ENCODE measurements around the gene LTB4R.

The LTB4R gene

DNA sequence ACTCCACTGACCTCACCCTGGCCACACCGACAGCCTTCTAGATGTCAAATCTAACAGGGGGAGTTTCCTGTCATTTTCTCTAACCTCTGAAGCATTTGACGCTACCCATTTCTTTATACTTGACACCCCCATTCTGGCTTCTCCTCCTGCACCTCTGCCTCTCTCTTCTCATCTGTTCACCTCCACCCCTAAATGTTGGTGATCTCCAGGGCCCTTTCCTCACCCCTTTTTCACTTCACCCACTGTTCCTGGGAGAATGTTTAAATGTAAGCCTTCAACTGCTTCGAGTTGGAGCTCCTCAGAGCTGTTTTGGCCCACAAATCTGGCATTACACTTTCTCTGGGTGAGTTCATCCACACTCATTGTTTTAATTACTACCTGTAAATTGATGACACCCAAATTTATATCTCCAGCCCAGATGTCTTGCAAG, 39.5 kb upstream of the LTB4R start:
- H2AFZ ChIP-seq (ENCODE audit: insufficient read depth, low read length, poor library complexity): peak overlapping the region; percentile 14
- H2AK5ac ChIP-seq (ENCODE audit: low read length): no peak overlapping the region
- H3K27ac ChIP-seq (ENCODE audit: low read depth, low read length): no peak overlapping the region
- peak overlapping the region; percentile 23 for H4K8ac ChIP-seq (ENCODE audit: low read depth, low read length)
- H4K12ac ChIP-seq (ENCODE audit: low read depth, low read length): no peak overlapping the region
- no CpG with 5 or more reads among the region's 3 CpGs for WGBS (ENCODE audit: extremely low coverage, insufficient coverage, insufficient read length)
- peak overlapping the region; percentile 17 for H3K18ac ChIP-seq (ENCODE audit: low read length)
- no peak overlapping the region for H3K23ac ChIP-seq (ENCODE audit: low read length)
- peak overlapping the region; percentile 81 for H3K4me3 ChIP-seq (ENCODE audit: low read depth, low read length)
- H3K4me2 ChIP-seq (ENCODE audit: low read length): peak overlapping the region; percentile 77
- no peak overlapping the region for H3K14ac ChIP-seq (ENCODE audit: low read length)
- H2BK5ac ChIP-seq (ENCODE audit: low read depth, low read length, poor library complexity): no peak overlapping the region
- H3K36me3 ChIP-seq (ENCODE audit: control insufficient read depth in 1 of 2, insufficient read depth in 2 of 2, low read length in 2 of 2): peaks cover 22 to 26% of the 10 kb centered on the region in 2 experiments
- peaks cover 5% of the 10 kb centered on the region for H3K79me1 ChIP-seq (ENCODE audit: low read length)
- peaks cover 3 to 9% of the 10 kb centered on the region in 2 experiments for H3K4me1 ChIP-seq (ENCODE audit: control insufficient read depth in 1 of 2, insufficient read depth in 2 of 2, low read length in 2 of 2)
- H3K9ac ChIP-seq (ENCODE audit: low read length): peak overlapping the region; percentile 42
- H3K79me2 ChIP-seq (ENCODE audit: control insufficient read depth, insufficient read depth, low read length, poor library complexity): peaks cover 2% of the 10 kb centered on the region
- no peak overlapping the region for H2BK12ac ChIP-seq (ENCODE audit: low read length)
- H3K9me3 ChIP-seq (ENCODE audit: insufficient read depth, low read depth, low read length): no peaks in the 10 kb centered on the region
- no peak for DNase-seq
- H2BK120ac ChIP-seq (ENCODE audit: insufficient read depth, low read length, poor library complexity): no peak overlapping the region
- H3K4ac ChIP-seq (ENCODE audit: low read depth, low read length): peak overlapping the region; percentile 31
- H3K27me3 ChIP-seq (ENCODE audit: insufficient read depth, low read length): no peaks in the 10 kb centered on the region
- H4K91ac ChIP-seq (ENCODE audit: low read depth, low read length): peak overlapping the region; percentile 7

DNA sequence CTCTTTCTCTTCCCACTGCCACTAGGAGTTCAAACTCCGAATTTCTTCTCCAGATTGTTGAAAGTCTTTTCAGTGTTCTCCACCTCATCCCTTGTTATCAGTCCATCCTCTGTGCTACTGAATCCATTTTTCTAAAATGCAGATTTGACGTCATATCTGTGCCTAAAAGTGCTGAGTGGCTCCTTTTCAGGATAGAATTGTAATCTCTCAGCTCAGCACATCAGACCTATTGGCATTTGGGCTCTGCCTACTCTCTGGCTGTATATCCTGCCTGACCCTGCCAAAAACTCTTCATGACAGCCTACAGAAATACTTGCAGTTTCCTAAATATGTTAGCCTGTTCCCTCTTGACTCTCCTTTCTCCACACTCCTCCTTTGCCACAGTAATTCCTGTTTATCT, 38.8 kb upstream of the LTB4R start:
- Histone ChIP-seq H3K79me1 (ENCODE audit: low read length) (peaks cover 5% of the 10 kb centered on the region), H4K12ac (ENCODE audit: low read depth, low read length) (no peak overlapping the region), H3K4me3 (ENCODE audit: low read depth, low read length) (no peak overlapping the region), H3K9ac (ENCODE audit: low read length) (no peak overlapping the region), H2BK12ac (ENCODE audit: low read length) (no peak overlapping the region), H3K4ac (ENCODE audit: low read depth, low read length) (no peak overlapping the region), H2AFZ (ENCODE audit: insufficient read depth, low read length, poor library complexity) (no peak overlapping the region), H3K14ac (ENCODE audit: low read length) (no peak overlapping the region), H3K36me3 (ENCODE audit: control insufficient read depth in 1 of 2, insufficient read depth in 2 of 2, low read length in 2 of 2) (peaks cover 15 to 20% of the 10 kb centered on the region in 2 experiments), H3K27ac (ENCODE audit: low read depth, low read length) (no peak overlapping the region), H4K8ac (ENCODE audit: low read depth, low read length) (no peak overlapping the region), H2AK5ac (ENCODE audit: low read length) (no peak overlapping the region), H2BK5ac (ENCODE audit: low read depth, low read length, poor library complexity) (no peak overlapping the region), H3K23ac (ENCODE audit: low read length) (no peak overlapping the region), H3K4me2 (ENCODE audit: low read length) (no peak overlapping the region), H3K18ac (ENCODE audit: low read length) (no peak overlapping the region), H3K27me3 (ENCODE audit: insufficient read depth, low read length) (no peaks in the 10 kb centered on the region), H4K91ac (ENCODE audit: low read depth, low read length) (no peak overlapping the region), H2BK120ac (ENCODE audit: insufficient read depth, low read length, poor library complexity) (no peak overlapping the region), H3K9me3 (ENCODE audit: insufficient read depth, low read depth, low read length) (no peaks in the 10 kb centered on the region), H3K4me1 (ENCODE audit: control insufficient read depth in 1 of 2, insufficient read depth in 2 of 2, low read length in 2 of 2) (peaks cover 2 to 7% of the 10 kb centered on the region in 2 experiments), H3K79me2 (ENCODE audit: control insufficient read depth, insufficient read depth, low read length, poor library complexity) (peaks cover 2% of the 10 kb centered on the region)
- no CpG with 5 or more reads among the region's 2 CpGs for WGBS (ENCODE audit: extremely low coverage, insufficient coverage, insufficient read length)
- DNase-seq: no peak

DNA sequence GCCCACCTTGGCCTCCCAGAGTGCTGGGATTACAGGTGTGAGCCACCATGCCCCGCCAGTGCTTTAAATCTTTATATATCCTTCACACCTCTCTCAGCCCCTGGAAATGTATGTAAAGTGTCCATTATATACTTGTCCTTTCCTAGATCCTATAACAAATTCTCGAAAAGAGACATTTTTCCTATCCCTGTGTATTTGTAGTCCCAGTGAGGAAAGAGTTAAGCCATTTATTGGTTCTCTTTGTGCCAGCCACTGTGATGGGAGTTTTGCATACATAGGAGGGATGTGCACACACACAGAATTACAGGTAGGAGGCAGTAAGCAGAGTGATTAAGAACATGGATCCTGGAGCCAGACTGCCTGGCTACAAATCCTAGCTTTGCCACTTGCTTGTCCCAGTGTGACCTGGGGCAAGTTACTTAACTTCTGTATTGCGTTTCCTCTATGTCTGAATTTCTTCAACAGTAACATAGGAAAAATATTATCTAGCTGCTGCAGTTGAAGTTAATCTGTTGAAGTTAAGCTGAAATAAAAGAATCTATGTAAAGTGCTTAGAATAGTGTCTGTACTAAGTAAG, 37.8 kb upstream of the LTB4R start:
- Histone ChIP-seq H3K9ac (ENCODE audit: low read length) (no peak overlapping the region), H3K4ac (ENCODE audit: low read depth, low read length) (no peak overlapping the region), H2BK5ac (ENCODE audit: low read depth, low read length, poor library complexity) (no peak overlapping the region), H4K12ac (ENCODE audit: low read depth, low read length) (no peak overlapping the region), H3K18ac (ENCODE audit: low read length) (no peak overlapping the region), H3K4me2 (ENCODE audit: low read length) (no peak overlapping the region), H3K14ac (ENCODE audit: low read length) (no peak overlapping the region), H2AK5ac (ENCODE audit: low read length) (no peak overlapping the region), H4K8ac (ENCODE audit: low read depth, low read length) (no peak overlapping the region), H4K91ac (ENCODE audit: low read depth, low read length) (no peak overlapping the region), H3K27me3 (ENCODE audit: insufficient read depth, low read length) (no peaks in the 10 kb centered on the region), H3K27ac (ENCODE audit: low read depth, low read length) (no peak overlapping the region), H2AFZ (ENCODE audit: insufficient read depth, low read length, poor library complexity) (no peak overlapping the region), H2BK12ac (ENCODE audit: low read length) (no peak overlapping the region), H3K79me1 (ENCODE audit: low read length) (peaks cover 5% of the 10 kb centered on the region), H3K79me2 (ENCODE audit: control insufficient read depth, insufficient read depth, low read length, poor library complexity) (peaks cover 2% of the 10 kb centered on the region), H3K4me1 (ENCODE audit: control insufficient read depth in 1 of 2, insufficient read depth in 2 of 2, low read length in 2 of 2) (peaks cover 0 to 5% of the 10 kb centered on the region in 2 experiments), H3K23ac (ENCODE audit: low read length) (no peak overlapping the region), H3K36me3 (ENCODE audit: control insufficient read depth in 1 of 2, insufficient read depth in 2 of 2, low read length in 2 of 2) (peaks cover 9 to 13% of the 10 kb centered on the region in 2 experiments), H3K4me3 (ENCODE audit: low read depth, low read length) (no peak overlapping the region), H2BK120ac (ENCODE audit: insufficient read depth, low read length, poor library complexity) (no peak overlapping the region), H3K9me3 (ENCODE audit: insufficient read depth, low read depth, low read length) (no peaks in the 10 kb centered on the region)
- no CpG with 5 or more reads among the region's 3 CpGs for WGBS (ENCODE audit: extremely low coverage, insufficient coverage, insufficient read length)
- no peak for DNase-seq

DNA sequence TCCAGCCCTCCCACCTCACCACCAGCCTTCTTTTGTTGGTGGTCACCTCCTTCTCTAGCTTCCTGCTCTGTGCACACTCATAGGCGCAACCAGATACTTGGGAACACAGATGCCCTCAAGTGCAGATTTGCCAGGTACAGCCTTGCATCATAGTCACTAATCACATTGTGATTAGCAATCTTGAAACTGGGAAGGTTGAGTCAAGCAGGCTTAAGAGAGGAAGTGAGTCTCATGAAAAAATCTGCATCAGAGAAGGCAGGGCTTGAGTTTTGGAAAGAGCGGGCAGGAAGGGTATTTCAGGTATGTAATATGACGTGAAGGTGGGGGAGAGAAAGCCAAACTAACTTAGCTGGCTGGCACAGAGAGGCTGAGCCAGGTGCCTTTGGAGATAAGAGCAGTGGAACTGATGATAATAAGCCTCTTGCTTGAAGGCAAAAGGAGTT, 37.2 kb upstream of the LTB4R start:
- Histone ChIP-seq H3K4me1 (ENCODE audit: control insufficient read depth in 1 of 2, insufficient read depth in 2 of 2, low read length in 2 of 2) (peaks cover 2 to 7% of the 10 kb centered on the region in 2 experiments), H2AK5ac (ENCODE audit: low read length) (no peak overlapping the region), H4K12ac (ENCODE audit: low read depth, low read length) (no peak overlapping the region), H4K91ac (ENCODE audit: low read depth, low read length) (no peak overlapping the region), H3K79me2 (ENCODE audit: control insufficient read depth, insufficient read depth, low read length, poor library complexity) (peaks cover 2% of the 10 kb centered on the region), H2BK12ac (ENCODE audit: low read length) (no peak overlapping the region), H3K79me1 (ENCODE audit: low read length) (peaks cover 5% of the 10 kb centered on the region), H3K4me2 (ENCODE audit: low read length) (no peak overlapping the region), H2AFZ (ENCODE audit: insufficient read depth, low read length, poor library complexity) (no peak overlapping the region), H3K18ac (ENCODE audit: low read length) (no peak overlapping the region), H2BK120ac (ENCODE audit: insufficient read depth, low read length, poor library complexity) (no peak overlapping the region), H3K4me3 (ENCODE audit: low read depth, low read length) (no peak overlapping the region), H3K23ac (ENCODE audit: low read length) (no peak overlapping the region), H4K8ac (ENCODE audit: low read depth, low read length) (no peak overlapping the region), H3K27ac (ENCODE audit: low read depth, low read length) (no peak overlapping the region), H3K27me3 (ENCODE audit: insufficient read depth, low read length) (no peaks in the 10 kb centered on the region), H3K4ac (ENCODE audit: low read depth, low read length) (no peak overlapping the region), H3K9me3 (ENCODE audit: insufficient read depth, low read depth, low read length) (no peaks in the 10 kb centered on the region), H3K14ac (ENCODE audit: low read length) (no peak overlapping the region), H2BK5ac (ENCODE audit: low read depth, low read length, poor library complexity) (no peak overlapping the region), H3K36me3 (ENCODE audit: control insufficient read depth in 1 of 2, insufficient read depth in 2 of 2, low read length in 2 of 2) (peaks cover 7 to 8% of the 10 kb centered on the region in 2 experiments), H3K9ac (ENCODE audit: low read length) (no peak overlapping the region)
- no CpG with 5 or more reads among the region's 3 CpGs for WGBS (ENCODE audit: extremely low coverage, insufficient coverage, insufficient read length)
- DNase-seq: peak in 1 of 2 donors; percentile 40
